K562 (cell line): ENCODE measurements around the gene SURF4. TPM values are rescaled to one million over a fixed set of nuclear protein-coding genes. Genes with fewer than 3 reads are reported as not detected.
A peak's percentile ranks its signal among the peaks of the same experiment; 100 is the strongest.

Source experiments
- AFF1 ChIP-seq, 2 experiments: fragments of 450-650 bp; IDR thresholded peaks; 2 replicates each; pipeline ENCODE4 v1.6.1; 2018; ENCODE audit warnings: mild to moderate bottlenecking in 2 of 2, low read depth in 1 of 2; ENCODE audit not compliant: partially characterized antibody in 2 of 2
- ARID4B ChIP-seq: sonication (generic); formaldehyde crosslinking; IDR thresholded peaks from 2 replicates; pipeline ENCODE4 v1.8.0; 2022; ENCODE audit warnings: mild to moderate bottlenecking, missing genetic modification reagents
- CSDE1 ChIP-seq, 2 experiments: fragments of 450-650 bp; IDR thresholded peaks; 2 replicates each; pipeline ENCODE4 v1.6.1; 2016; ENCODE audit warnings: mild to moderate bottlenecking in 1 of 2
- E2F6 ChIP-seq, 2 experiments: IDR thresholded peaks; 2 replicates each; pipeline ENCODE4 v1.6.1; 2011; ENCODE audit warnings: borderline replicate concordance in 1 of 2, control low read depth in 1 of 2, low read depth in 1 of 2, low read length in 1 of 2, mild to moderate bottlenecking in 1 of 2, mixed read lengths in 1 of 2, moderate library complexity in 1 of 2; ENCODE audit not compliant: insufficient read depth in 1 of 2, insufficient read length in 1 of 2, poor library complexity in 1 of 2, severe bottlenecking in 1 of 2; ENCODE audit errors: extremely low read depth in 1 of 2
- HNRNPUL1 ChIP-seq: fragments of 200-400 bp; formaldehyde crosslinking; IDR thresholded peaks from 2 replicates; pipeline ENCODE4 v1.6.1; 2017; ENCODE audit warnings: low read length
- KDM1A ChIP-seq, 2 experiments: fragments of 450-650 bp; IDR thresholded peaks; 2 replicates each; pipeline ENCODE4 v1.6.1; 2016; ENCODE audit warnings: mild to moderate bottlenecking in 2 of 2
- KLF10 ChIP-seq: fragments of 250-450 bp; sonication (Bioruptor Pico); IDR thresholded peaks from 2 replicates; pipeline ENCODE4 v1.6.1; 2021; ENCODE audit warnings: matching md5 sums
- LARP7 ChIP-seq: fragments of 450-650 bp; IDR thresholded peaks from 2 replicates; pipeline ENCODE4 v1.6.1; 2016
- MCM3 ChIP-seq: fragments of 450-650 bp; IDR thresholded peaks from 2 replicates; pipeline ENCODE4 v1.6.1; 2016
- SAP30 ChIP-seq: fragments of 200-600 bp; sonication (generic); IDR thresholded peaks from 2 replicates; pipeline ENCODE4 v1.6.1; 2012; ENCODE audit warnings: borderline replicate concordance, low read depth, mild to moderate bottlenecking, moderate library complexity, low read length, control low read depth, inconsistent platforms; ENCODE audit not compliant: insufficient read depth, poor library complexity, severe bottlenecking
- ZBTB17 ChIP-seq: fragments of 450-650 bp; formaldehyde crosslinking; IDR thresholded peaks from 2 replicates; pipeline ENCODE4 v1.4.0; 2020; ENCODE audit warnings: mild to moderate bottlenecking
- ZHX1 ChIP-seq: fragments of 150-350 bp; conservative IDR thresholded peaks from 2 replicates; pipeline ENCODE4 v1.6.1; 2014; ENCODE audit warnings: low read length
- polyA plus RNA-seq, 8 experiments: library from polyadenylated mRNA; depleted of rRNA in 4 of 8; stranded (reverse) in 5 of 8; unstranded in 3 of 8; fragments of >200 nt; fragmentation: Nextera tagmentation in 2 of 8; fragmentation: Illumina TruSeq in 1 of 8; extraction: Ambion mirVana in 2 of 8; extraction: Trizol in 1 of 8; gene quantifications; 2 replicates each; pipeline versions ENCODE4 v1.2.1 to v1.2.3, GENCODE V29; 2011 to 2014; ENCODE audit warnings: inconsistent platforms in 1 of 8, missing spikeins in 1 of 8
- total RNA-seq, 7 experiments: library from RNA; depleted of rRNA in 6 of 7; stranded (reverse); fragments of >200 nt in 6 of 7; fragmentation: Illumina TruSeq in 2 of 7; extraction: Trizol in 2 of 7; gene quantifications; 2 replicates each; pipeline versions ENCODE4 v1.2.1 to v1.2.3, GENCODE V29; 2011 to 2021; ENCODE audit warnings: low replicate concordance in 1 of 7

Gene SURF4
- total and polyA plus RNA-seq, 9 of the 15 experiments (the other 6 are each of a cell fraction or from before 2014, with no cell fraction given) = 8.4 to 176 (median 130) TPM

GRCh38 chr9:133347985-133348717, 27.7 kb downstream of the SURF4 start, which contains the start of the genes MED22 and RPL7A (continued):
- peak; percentile 55 for TF ChIP-seq SAP30
- TF ChIP-seq MCM3 = no peak
- TF ChIP-seq KLF10 (CRISPR knock-in tag) = no peak
- no peak for TF ChIP-seq HNRNPUL1
- TF ChIP-seq LARP7 = peak; percentile 38; the same call in 1 of the 2 replicates
- no peak for TF ChIP-seq KDM1A (IDR thresholded peaks at IDR 0.05)
- peak in 1 of 2 experiments; percentile 9 for TF ChIP-seq E2F6 (IDR thresholded peaks at IDR 0.05; ENCODE audit: borderline replicate concordance in 1 of 2, extremely low read depth in 1 of 2, insufficient read depth in 1 of 2, insufficient read length in 1 of 2, low read depth in 1 of 2, low read length in 1 of 2, poor library complexity in 1 of 2, severe bottlenecking in 1 of 2)
- peak in 1 of 2 experiments; percentile 10; a peak in 1 of 4 replicates for TF ChIP-seq CSDE1 (IDR thresholded peaks at IDR 0.05)
- peak; percentile 86 for TF ChIP-seq ZBTB17
- peak; percentile 86 for TF ChIP-seq ARID4B (CRISPR knock-in tag)
- TF ChIP-seq AFF1 (IDR thresholded peaks at IDR 0.05; ENCODE audit: low read depth in 1 of 2, partially characterized antibody in 2 of 2) = peak in 1 of 2 experiments; percentile 78
- peak; percentile 93 for TF ChIP-seq ZHX1
